ENCODE data around the gene TTC31.
"Not testable (repeated sequence)": the region's sequence is repeated elsewhere in the genome, so short reads cannot be mapped to it uniquely, and the experiment has no call there.

The TTC31 gene

DNA sequence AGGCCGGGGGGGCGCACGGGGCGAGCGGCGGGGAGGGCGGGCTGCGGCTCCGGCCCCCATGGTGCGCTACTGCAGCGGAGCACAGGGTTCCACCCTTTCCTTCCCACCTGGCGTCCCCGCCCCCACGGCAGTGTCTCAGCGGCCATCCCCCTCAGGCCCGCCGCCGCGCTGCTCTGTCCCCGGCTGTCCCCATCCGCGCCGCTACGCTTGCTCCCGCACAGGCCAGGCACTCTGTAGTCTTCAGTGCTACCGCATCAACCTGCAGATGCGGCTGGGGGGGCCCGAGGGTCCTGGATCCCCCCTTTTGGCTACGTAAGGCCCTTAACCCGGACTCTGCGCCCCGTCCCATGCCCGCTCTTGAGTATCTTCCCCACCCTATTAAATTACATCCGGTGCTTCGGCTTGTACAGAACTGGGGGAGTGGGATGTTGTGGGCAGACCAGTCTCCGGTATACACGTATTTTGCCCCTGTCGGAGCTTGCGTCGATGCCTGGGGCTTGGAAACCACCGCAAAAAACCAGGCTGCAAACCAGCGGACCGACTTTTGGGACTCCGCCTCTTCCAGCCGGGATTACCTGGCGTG, 25.2 kb upstream of the TTC31 start:
- peak; percentile 83 for DNase-seq (ENCODE audit: low read depth)

DNA sequence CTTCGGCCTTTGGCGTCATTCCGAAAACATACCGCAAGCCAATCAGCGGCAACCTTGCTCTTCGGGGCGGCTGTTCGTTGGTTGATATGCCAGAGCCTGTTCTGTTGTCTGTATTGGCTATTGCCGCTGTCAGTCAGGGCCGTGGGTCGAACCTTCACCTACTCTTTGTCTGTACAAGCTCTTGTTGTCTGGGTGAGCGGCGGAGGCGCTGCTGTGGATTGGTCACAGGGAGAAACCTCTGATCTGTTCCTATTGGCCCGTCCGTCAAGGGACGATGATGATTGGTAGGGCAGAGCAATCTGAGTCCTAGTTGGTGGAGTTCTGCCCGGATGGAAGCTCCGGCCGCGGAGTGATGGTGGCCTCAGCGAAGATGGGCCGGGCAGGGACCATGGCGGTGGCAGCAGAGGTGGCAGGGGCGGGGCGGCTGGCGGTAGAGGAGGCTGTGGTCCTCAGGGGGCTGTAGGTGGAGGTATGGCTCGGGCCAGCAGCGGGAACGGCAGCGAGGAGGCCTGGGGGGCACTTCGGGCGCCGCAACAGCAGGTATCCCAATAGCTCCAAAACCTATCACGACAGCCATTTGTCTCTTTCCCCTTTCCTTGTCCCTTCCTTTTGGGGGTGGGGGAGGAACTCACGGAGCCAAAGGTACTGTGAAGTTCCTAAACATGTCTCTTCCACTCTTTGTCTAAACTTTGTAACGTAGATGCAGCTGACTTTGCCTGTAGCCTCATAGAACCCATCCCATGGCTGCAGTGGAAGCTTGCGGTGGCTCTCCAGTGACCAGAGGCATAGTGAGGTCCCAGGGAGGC, 24.5 kb upstream of the TTC31 start, which contains the start of gene WBP1:
WBP1 (plus strand) TSS at position 307 of the 806 bp plus-strand sequence; CDS start at position 472, 165 bp downstream.
- peak; percentile 96 for DNase-seq (ENCODE audit: low read depth)

DNA sequence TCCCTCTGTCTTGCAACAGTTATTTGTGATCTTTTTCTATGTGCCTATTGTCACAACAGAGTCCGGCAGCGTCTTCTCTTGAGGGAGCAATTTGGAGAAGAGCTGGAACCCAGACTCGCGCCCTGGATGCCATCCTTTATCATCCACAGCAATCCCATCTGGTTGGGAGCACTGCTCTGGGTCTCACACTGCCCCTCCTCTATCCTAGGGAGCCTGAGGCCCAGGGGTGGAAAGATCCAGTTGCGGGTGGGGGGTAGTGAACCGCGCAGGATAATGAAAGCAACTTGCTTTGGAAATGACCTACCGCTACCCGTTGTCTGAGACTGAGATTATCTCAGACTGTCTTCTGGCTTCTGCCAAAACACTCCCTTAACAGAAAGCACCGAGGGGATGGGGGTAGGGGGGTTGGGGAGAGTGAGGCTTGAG, 23.9 kb upstream of the TTC31 start:
- no peak for DNase-seq (ENCODE audit: low read depth)

DNA sequence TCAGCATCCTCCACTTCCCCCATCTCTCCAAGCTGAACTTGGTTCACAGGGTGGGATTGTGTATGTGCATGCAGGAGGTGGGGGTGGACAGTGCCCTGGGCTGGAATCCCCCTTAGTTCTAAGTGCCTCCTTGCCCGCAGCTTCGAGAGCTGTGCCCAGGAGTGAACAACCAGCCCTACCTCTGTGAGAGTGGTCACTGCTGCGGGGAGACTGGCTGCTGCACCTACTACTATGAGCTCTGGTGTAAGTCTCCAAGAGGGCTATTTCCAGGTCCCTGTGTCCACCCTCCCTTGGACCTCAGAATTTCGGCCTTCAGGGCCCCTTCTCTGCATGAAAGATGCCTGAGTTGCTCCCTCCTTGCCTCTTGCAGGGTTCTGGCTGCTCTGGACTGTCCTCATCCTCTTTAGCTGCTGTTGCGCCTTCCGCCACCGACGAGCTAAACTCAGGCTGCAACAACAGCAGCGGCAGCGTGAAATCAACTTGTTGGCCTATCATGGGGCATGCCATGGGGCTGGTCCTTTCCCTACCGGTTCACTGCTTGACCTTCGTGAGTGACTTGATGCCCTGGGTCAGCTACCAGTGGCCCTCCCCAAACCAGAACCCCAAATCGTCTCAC, 23.3 kb upstream of the TTC31 start:
- not testable (repeated sequence) for DNase-seq (ENCODE audit: low read depth)

DNA sequence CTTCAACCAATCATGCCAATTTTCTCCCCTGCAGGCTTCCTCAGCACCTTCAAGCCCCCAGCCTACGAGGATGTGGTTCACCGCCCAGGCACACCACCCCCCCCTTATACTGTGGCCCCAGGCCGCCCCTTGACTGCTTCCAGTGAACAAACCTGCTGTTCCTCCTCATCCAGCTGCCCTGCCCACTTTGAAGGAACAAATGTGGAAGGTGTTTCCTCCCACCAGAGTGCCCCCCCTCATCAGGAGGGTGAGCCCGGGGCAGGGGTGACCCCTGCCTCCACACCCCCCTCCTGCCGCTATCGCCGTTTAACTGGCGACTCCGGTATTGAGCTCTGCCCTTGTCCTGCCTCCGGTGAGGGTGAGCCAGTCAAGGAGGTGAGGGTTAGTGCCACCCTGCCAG, 22.7 kb upstream of the TTC31 start:
- not testable (repeated sequence) for DNase-seq (ENCODE audit: low read depth)

DNA sequence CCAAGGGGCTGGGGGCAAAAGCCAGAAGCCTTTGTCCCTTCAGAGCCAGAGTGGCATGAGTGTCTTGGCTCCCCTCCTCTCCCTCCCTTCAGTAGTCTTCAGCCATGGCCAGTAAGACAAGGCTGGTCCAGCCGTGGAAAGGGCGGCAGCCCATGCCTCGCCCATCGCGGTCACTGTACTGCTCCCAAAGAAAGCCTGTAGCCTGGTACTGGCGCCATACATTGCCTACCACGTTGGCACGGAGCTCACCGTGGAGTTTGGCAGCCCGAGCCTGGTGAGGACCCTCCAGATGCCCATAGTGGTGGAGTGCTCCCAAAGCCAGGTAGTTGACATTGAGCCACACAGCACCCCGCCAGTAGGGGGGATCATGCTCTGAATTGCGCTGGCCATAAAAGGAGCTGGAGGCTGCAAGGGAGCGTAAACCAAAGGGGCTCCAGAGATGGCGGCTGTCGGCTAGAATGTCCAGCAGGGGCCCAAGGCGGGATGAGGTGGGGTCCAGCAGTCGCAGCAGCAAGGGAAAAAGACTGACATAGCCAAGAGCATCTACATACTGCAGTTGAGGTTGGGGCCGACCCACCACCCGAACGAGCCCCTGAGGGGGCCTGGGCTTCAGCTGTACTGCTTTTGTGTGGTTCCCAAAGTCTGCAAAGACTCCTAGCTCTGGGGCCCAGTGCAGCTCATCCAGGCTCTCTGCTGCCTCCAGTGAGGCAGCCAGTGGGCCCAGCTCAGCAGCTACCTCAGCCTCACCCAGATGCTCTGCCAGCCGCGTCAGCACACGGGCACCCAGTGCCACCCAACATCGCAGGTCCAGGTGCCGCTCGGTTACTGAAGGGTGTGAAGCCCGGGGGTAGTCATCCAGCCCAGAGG, 21.5 kb upstream of the TTC31 start:
- no peak for DNase-seq (ENCODE audit: low read depth)

DNA sequence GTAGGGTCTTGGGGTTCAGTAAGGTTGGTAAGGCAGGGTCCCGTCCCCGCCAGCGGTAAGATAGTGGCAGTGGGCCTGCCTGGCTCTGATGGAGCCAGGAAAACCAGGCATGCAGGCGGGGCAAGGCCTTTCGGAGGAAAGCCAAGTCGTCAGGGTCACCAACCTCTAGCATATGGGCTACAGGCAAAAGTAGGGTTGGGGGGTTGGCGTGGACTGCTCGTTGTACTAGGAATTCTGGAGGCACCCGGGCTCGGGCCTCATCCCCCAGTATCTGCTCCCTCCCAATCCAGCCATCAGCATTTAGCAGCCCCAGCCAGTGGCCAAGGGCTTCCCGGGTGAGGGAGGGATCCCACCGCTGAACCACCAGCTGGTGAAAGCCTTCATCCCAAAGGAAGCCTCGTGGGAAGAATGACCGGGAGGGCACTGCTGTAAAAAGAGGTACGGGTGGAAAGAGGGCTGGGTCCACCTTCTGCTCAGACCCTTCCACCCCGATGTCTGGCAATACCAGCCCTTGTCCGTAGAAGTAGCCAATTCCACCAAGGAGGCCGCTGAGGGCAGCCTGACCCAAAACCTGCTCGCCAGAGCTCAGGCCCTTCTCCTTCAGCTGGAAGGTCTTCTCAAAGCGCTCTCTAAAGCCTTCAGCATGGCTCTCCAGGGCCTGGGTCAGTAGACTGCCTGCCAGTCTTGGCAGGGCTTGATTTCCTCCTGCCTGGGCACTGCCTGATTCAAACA, 20.7 kb upstream of the TTC31 start:
- DNase-seq (ENCODE audit: low read depth): no peak

DNA sequence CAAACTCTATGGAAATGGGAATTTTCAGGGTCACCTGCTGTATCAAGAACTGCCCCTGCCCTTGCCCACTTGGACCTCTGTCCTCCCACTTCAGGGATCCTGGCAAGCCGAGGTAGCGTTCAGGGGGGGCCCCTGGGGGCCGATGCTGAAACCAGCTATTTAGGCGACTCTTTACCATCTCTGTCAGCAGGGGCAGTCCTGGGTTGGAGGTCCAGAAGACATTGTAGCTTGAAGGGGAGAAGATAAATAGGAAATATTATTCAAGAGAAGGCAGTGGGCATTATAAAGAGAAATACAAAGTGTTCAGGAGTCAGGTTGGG, 20.1 kb upstream of the TTC31 start:
- no peak for DNase-seq (ENCODE audit: low read depth)

DNA sequence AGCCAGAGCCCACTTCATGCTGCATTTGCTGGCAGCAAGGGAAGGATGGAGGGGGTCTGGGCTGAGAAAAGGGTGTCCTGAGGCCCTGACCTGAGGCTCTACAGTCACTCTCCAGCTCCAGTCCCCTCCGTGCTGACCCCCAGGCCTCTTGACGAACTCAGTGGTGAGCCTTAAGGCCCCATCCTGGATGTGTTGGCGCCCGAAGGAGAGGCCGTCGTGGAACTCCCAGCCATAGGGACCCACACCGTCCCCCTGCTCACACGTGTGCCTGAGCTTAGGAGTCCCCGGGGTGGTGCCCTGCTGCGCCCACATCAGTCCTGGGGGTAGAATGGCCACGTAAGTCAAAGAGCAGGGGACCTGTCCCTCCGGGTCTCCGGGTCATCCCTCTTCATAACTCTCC, 18.5 kb upstream of the TTC31 start:
- no peak for DNase-seq (ENCODE audit: low read depth)

DNA sequence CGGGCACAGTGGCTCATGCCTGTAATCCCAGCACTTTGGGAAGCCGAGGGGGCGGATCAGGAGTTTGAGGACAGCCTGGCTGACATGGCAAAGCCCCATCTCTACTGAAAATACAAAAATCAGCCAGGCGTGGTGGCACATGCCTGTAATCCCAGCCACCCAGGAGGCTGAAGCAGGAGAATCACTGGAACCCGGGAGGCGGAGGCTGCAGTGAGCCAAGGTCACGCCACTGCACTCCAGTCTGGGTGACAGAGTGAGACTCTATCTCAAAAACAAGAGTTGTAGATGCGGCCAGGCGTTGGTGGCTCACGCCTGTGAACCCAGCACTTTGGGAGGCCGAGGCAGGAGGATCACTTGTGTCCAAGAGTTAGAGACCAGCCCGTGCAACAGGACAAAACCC, 12.1 kb upstream of the TTC31 start:
- not testable (repeated sequence) for DNase-seq (ENCODE audit: low read depth)

DNA sequence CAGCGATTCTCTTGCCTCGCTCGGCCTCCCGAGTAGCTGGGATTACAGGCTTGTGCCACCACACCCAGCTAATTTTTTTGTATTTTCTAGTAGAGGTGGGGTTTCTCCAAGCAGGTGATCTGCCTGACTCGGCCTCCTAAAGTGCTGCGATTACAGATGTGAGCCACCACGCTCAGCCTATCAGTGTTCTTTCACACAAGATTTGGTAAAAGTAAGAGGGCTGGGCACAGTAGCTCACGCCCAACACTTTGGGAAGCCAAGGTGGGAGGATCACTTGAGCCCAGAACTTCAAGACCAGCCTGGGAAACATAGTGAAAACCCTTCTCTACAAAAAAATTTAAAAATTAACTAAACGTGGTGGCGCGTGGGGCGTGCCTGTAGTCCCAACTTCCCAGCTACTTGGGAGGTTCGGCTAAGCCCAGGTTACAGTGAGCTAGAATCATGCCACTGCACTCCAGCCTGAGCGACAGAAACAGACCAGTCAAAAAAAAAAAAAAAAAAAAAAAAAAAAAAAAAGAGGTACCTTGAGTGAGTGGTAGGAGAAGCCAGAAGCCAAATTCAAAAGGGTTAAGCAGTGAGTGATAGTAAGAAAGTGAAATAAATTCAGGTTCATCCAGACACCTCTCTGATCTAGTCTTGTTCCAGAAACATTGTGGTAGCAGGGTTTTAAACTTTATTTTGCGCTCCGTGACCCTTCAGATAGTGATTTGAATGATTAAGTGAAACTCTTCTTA, 11.4 kb upstream of the TTC31 start:
- no peak for DNase-seq (ENCODE audit: low read depth)

DNA sequence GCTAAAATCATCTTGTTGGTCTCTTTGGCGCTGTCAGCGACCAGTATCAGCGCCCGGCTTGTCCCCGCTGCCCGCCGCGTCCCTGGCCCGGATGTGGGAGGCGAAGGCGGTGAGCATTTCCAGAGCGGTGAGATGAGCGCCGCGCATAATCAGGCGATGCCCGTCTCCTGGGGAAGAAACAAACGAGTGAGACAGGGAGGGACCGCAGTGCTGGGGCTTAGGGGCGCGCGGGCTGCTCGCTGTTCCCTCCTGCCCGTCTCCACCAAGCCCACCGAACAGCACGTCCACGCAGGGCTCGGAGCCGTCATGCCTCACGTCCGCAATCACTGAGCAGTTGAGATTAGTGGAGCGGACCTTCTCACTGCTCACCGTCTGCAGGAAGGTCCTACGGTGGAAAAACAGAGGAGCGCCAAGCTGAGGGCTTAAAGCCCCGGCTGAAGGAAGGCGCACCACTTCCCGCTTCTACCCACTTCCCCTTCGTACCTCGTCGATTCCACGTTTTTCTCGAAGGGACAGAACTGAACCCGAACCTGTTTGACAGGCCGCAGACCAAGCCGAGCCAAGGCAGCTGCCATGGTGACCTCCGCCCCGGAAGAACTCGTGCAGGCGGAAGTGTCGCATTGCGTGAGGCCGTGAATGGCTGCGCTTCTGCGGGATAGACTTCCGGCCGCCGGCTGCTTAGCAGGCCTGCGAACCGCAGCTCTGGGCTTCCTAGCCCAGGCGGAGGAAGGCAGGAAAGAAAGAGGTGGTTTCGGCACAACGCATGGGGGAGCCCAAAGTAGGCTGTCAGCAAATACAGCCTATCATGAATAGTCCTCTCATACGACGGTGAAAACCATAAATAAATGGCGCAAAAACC, 10.6 kb upstream of the TTC31 start, which contains the start of gene MRPL53:
MRPL53 (minus strand) TSS at position 595 of the 859 bp plus-strand sequence; CDS start at position 575, 20 bp downstream.
- peak; percentile 88 for DNase-seq (ENCODE audit: low read depth)

DNA sequence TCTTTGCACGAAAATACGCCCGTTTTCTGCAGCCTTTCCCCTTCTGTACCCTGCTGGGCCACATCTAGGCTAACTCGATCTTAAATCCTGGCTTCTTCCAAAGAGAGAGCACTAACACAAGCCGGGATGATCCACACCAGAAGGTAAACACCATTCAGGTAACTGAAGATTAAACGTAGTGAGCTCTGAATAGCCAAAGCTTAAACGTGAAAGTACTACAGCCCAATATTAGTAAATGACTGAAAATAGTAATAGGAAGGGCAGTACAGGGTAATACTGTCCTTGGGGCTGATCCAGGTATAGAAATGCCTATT, 10.0 kb upstream of the TTC31 start:
- DNase-seq (ENCODE audit: low read depth): no peak

DNA sequence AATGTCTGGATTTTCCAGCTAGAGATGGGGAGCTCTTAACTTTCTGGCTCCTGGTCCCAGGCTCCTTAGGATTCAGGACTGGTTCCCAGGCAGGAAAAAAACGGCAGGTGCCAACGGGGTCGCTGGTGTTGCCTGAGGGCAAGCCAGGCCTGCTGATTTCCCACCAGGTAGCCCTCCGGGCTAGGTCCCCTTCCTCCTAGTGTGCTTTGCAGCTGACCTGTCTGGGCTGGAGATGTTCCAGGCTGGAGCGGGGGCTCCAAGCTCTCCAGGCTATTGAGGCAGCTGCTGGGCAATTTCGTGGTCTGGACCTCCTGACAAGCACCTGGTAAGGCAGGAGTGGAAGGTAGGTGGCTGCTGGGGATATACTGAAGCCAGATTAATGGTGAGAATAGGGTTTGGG, 8.4 kb upstream of the TTC31 start:
- DNase-seq (ENCODE audit: low read depth): no peak

DNA sequence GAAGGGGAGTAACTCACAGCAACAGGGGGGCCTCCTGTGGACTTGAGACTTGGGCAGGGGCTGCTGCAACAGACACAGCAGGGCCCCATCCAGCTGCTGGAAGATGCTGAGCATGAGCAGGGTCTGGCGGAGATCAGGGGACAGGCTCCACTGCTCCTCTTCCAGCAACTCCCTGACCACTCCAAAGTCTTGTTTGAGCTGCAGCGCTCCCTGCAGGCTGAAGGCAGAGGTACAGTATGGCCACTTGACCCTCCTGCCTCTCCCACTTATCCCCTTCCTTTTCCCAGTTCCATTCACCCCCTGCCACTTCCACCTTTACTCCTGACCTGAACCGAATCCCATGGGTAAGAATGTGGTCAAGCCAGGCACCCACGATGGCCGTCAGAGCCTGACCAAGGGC, 8.0 kb upstream of the TTC31 start:
- no peak for DNase-seq (ENCODE audit: low read depth)

DNA sequence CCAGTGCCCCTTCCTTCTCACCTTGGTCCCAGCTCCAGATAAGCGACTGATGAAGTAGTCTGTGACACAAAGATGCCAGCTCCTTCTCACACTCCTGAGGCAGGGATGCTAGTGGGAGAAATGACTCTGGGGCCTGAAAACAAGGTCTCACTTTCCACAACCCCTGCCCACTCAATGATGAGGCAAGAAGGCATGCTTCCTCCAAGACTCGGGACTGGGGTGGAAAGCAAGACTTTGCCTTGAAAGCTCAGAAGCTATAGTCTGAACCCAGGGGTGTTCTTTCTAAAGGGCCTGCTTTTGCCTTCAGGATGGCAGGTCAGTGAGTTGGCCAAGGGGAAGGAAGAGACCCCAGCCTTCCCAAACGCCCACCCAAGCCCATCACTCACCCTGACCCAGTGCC, 1.4 kb upstream of the TTC31 start:
- no peak for DNase-seq (ENCODE audit: low read depth)

DNA sequence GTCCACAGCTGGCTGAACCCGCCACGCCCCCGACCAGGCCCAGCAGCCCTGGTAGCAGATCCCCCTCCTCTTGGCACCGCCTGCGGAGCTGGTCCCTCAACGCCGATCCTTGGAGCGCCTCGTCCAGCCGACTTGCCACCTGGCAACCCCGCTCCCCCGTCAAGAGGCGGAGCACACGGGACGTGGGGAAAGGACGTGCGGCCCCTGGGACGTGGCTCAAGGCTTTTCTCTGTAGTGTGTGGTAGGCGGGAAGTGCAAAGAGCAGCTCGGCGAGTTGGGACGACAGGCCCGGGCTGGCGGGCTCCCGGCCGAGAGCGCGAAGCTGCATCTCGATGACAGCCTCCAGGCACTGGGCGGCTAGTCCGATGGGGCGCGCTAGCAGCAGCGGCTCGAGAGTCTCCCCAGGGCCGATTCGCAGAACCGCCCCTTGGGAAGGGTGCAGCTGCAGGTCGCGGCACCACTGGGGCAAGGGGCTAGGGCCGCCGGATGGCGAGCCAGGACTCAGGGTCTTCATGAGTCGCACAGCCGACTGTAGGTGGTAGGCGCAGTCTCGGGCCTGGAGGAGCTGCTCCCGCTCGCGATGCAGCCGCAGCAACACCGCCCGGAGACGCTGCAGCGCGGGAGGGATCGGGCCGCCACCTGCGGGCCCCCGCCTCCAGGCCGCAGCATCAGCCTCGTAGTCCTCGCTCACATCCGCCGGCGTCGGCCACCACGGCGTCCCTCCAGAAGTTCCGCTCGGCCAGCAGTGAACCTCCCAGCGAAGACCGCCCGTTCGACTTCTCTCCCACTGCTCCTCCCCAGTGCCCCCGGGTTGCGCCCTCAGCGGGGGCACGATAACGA, 700 bp upstream of the TTC31 start:
- no peak for DNase-seq (ENCODE audit: low read depth)

DNA sequence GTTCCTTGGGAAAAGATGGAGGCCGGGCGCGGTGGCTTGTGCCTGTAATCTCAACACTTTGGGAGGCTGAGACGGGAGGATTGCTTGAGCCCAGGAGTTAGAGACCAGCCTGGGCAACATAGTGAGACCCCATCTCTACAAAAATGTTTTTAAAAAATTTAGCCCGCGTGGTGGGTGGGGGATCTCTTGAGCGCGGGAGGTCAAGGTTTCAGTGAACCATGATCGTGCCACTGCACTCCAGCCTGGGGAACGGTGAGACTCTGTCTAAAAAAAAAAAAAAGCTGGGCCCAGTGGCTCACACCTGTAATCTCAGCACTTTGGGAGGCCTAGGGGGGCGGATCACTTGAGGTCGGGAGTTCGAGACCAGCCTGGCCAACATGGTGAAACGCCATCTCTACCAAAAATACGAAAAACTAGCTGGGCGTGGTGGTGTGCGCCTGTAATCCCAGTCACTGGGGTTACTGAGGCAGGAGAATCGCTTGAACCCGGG, 839 bp downstream of the TTC31 start:
- DNase-seq (ENCODE audit: low read depth): not testable (repeated sequence)

DNA sequence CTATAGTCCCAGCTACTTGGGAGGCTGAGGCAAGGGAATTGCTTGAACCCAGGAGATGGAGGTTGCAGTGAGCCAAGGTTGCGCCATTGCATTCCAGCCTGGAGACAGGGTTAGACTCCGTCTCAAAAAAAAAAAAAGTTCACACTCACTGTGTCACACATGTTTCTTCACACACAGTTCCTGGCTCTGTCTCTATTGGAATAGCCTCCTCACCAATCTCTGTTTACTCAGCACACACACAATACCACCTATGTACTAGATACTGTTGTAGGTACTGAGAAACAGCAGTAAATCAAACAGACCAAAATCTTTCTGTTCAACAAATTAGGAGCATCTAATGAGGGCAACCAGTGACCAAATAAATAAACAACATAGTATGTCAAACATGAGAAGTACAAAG, 3.3 kb downstream of the TTC31 start:
- DNase-seq (ENCODE audit: low read depth): no peak

Data from stimulated activated CD8-positive, alpha-beta memory T cell treated with anti-CD3 and anti-CD28 coated beads, Interleukin-12 subunit alpha, Interleukin-12 subunit beta, amount 100 ng/mL, for 4 hours (primary cell).